Stimulated activated CD8-positive, alpha-beta memory T cell treated with anti-CD3 and anti-CD28 coated beads, Interleukin-15, amount 100 ng/mL, for 4 hours (primary cell): Measurements from ENCODE around the gene STRN3.
"Not testable (repeated sequence)": the region's sequence is repeated elsewhere in the genome, so short reads cannot be mapped to it uniquely, and the experiment has no call there.

Experiments used
- DNase-seq, 2 donors: peaks; one replicate each; pipeline ENCODE4 v3.0.0-alpha.2; 2020; ENCODE audit warnings: low read depth in 2 of 2

The STRN3 gene

GRCh38 chr14:30971586-30971985 lies 54.6 kb downstream of the STRN3 start:
- no peak for DNase-seq

DNA sequence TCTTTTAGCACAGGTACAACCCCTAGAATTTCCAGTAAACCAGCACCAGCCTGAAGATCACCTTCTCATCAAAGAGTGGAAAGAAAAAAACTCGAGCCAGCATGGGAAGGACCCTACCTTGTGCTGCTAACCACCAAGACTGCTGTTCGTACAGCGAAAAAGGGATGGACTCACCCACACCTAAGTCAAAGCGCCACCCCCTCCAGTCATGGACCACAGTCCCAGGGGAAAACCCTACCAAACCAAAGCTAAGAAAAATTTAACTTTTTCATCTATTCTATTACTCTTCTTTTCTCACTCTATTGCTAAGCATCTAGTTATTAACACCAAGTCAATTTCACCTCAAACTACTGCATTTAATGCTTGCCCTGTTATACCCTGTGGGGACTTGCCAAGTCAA lies 56.4 kb downstream of the STRN3 start:
- DNase-seq: not testable (repeated sequence)

GRCh38 chr14:30967364-30968098 lies 58.6 kb downstream of the STRN3 start:
- not testable (repeated sequence) for DNase-seq

DNA sequence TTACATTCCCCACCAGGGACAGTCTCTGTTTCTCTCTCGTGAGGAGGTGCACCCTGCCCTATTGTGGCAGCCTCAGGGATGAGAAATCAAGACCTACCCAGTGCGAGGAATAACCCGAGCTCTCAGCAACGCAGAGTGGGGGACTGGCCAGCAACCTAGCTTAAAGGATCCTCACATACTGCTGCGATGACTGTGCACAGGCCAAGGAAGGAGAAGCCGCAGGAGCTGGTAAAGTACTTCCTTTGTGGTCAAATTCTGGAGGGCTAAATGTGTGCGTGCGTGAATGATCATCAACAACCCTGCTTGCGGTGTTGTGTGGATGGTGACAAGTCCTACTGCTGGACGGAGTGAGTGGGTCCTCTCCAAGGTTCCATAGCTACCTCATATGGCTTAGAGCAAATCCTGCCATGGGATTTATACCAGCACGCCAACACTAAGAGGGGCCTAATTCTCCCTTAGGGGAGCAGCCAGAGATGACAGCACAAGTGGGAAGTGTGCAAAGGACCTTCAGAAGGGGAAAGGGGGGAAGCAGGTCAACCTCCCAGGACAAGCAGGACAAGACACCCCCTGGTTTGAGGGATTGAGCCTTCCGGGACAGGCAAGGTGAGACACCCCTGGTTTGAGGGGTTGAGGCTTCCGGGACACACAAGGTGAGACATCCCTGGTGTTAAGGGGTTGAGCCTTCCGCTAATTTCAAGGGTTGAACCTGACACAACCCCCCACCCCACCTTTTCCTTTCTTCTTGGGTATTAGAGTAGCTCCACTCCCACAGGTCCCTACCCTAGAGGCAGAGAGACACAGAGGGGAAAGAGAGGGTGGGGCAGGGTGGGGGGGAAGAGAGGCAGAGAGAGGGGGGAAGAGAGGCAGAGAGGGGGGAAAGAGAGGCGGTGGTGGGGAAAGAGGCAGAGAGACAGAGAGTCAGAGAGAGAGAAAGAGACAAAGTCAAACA lies 59.5 kb downstream of the STRN3 start:
- no peak for DNase-seq

- DNase-seq: not testable (repeated sequence)
Measured at GRCh38 chr14:30965861-30966260, 60.3 kb downstream of the STRN3 start.

DNA sequence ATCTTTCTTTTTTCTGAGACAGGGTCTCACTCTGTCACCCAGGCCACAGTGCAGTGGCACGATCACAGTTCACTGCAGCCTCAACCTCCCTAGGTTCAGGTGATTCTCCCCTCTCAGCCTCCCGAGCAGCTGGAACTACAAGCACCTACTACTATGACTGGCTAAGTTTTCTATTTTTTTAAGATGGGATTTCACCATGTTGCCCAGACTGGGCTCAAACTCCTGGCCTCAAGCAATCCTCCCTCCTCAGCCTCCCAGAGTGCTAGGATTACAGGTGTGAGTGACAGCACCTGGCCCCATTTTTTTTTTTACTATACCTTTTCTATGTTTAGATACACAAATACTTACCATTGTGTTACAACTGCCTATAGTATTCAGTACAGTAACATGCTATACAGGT lies 63.6 kb downstream of the STRN3 start:
- DNase-seq: not testable (repeated sequence)

- DNase-seq: no peak
Measured at GRCh38 chr14:30961330-30961729, 64.8 kb downstream of the STRN3 start.

GRCh38 chr14:30960216-30960615 lies 66.0 kb downstream of the STRN3 start:
- DNase-seq: no peak

GRCh38 chr14:30958555-30959407 lies 67.4 kb downstream of the STRN3 start:
- no peak for DNase-seq

GRCh38 chr14:30957813-30958370 lies 68.3 kb downstream of the STRN3 start:
- no peak for DNase-seq

- no peak for DNase-seq
Measured at GRCh38 chr14:30949651-30950050, 76.5 kb downstream of the STRN3 start.

DNA sequence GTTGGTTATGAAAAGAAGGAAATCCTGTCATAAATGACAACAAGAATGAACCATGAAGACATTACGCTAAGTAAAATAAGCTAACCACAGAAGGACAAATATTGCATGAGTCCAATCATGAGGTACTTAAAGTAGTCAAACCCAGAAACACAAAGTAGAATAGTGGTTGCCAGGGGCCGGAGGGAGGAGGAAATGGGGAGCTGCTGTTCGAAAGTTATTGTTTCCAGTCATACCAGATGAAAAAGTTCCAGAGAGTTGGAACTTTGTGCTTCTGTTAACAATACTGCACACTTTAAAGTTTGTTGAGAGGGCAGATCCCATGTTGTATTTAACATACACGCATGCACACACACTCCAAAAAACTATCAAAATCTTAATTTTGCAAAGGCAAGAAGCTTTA lies 82.5 kb downstream of the STRN3 start:
- no peak for DNase-seq

DNA sequence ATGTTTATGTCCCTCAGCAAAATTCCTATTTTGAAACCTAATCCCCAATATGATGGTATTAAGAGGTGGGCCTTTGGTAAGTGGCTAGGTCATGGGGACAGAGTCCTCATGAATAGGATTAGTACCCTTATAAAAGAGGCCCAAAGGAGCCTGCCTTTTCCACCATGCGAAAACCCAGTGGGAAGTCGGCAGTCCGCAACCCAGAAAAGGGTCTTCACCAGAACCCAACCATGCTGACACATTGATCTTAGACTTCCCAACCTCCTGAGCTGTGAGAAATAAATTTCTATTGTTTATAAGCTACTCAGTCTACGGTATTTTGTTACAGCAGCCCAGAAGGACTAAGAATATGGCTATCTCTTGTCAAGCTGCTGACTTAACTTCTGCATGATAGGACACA lies 85.3 kb downstream of the STRN3 start:
- no peak for DNase-seq

DNA sequence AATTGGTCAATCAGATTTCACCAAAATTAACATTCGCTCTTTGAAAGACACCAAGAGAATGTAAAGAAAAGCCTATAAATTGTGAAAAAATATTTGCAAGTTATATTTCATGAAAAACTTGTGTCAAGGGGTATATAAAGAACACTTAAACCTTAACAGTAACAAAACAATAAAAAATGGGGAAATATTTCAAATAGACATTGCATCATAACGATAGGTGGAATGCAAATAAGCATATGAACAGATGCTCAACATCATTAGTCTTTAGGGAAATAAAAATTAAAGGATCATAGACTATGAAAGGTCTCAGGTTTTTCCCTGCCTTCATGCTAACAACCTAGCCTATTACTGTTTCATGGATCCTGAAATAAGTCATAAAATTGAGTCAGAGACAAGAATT lies 87.6 kb downstream of the STRN3 start:
- no peak for DNase-seq

DNA sequence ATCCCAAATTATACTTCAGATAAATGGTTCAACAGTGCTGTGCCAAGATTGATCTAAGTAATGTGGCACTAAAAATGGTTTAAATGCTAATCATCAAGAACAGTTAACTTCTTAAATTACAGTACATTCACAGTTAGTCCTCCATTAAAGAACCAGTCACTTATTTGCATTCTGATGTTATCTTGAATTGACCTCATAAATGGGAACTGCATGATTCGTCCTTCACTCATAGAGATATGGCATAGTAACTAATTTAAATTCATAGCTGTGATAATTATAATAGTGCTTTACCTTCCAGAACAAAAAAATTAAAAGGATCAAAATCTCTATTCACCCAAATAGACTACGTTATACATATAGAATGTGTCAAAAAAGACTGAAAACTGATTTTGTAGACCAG lies 90.7 kb downstream of the STRN3 start:
- DNase-seq: no peak

DNA sequence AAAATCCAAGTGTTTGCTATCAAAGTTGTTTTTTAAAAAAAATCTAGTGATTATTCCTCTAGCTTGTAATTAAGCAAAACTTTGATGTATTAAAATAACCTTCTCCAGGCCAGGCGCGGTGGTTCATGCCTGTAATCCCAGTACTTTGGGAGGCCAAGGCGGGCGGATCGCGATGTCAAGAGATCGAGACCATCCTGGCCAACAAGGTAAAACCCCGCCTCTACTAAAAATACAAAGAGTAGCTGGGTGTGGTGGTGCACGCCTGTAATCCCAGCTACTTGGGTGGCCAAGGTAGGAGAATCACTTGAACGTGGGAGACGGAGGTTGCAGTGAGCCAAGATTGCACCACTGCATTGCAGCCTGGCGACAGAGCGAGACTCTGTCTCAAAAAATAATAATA lies 92.2 kb downstream of the STRN3 start:
- not testable (repeated sequence) for DNase-seq

GRCh38 chr14:30928462-30928861 lies 97.7 kb downstream of the STRN3 start:
- no peak for DNase-seq

DNA sequence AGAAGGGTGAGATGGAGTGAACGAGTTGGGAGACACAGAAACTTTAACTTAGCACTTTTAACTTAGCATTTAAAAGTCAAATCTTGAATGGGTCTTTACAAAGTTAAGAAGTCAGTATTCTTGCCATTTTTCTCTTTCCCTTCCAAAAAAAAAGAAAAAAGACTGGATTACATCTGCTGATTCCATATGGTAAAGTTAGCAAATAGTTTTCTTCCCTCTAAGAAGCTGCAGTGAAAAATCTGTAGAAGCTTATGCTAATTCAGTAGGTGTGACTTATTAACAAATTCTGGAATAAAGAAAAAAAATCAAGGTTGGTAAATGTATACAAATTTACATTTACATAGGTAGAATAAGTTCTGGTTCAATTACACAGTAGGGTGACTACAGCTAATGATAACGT lies 100.9 kb downstream of the STRN3 start:
- no peak for DNase-seq

- no peak for DNase-seq
Measured at GRCh38 chr14:30921788-30922187, 104.4 kb downstream of the STRN3 start.

DNA sequence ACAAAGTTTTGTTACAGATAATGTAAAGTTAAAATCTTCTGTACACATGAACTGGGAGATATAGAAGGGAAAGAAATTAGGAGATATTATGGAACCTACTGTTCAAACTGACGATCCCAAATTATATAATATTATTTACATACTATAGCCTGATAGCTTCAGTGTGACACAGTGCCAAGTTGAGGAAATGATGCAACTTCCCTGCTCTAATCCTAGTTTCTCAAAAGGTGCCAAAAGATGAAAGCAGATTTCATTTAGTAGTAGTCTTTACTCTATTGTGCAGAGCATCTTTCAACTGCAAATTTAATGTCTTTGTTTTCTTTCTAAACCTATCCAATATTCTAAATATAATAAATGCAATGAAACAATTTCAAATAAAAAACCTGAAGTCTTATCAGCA lies 104.9 kb downstream of the STRN3 start:
- DNase-seq: no peak

DNA sequence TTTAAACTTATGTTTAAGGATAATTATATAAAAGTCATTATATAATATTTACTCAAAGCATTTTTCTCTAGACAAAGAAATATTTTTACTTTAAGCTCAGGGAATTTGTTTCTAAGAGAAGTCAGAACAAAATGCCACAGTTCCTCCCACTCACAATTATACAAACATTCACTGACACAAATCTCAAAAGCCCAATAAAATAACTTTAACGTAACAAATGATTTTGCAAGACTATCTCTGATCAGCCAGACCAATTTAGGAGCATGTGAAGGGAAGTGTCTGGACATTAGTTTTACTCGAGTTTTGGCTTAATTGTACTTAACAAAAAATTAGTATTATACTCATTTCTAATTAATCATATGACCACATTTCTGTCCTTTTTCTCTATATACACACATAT lies 110.6 kb downstream of the STRN3 start:
- no peak for DNase-seq

DNA sequence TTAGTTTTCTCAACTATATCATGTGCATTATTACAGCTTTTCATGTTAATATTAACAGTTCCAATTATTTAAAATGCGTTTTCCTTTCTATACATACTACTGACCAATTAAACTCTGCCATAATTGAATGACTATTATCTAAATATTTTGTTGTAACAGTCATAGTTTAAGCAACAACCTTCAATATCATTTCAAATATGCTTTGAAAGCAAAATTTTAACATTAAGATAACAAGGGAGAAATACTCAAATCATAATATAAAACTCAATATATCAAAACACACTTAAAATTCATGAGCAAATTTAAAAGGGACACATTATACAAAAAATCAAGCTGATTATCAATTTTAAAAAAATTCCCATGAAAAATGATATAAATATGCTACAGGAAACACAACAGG lies 111.4 kb downstream of the STRN3 start:
- no peak for DNase-seq
